COLO668 (cell line): Measurements from ENCODE around the gene CDKN2AIPNL.
A peak's percentile ranks its signal among the peaks of the same experiment; 100 is the strongest.

Experiments used
- DNase-seq: peaks from one replicate; lab custom pipeline; 2025; ENCODE audit not compliant: unreplicated experiment; lab: John Stamatoyannopoulos, UW

Gene CDKN2AIPNL

GRCh38 chr5:134411546-134412266 is at the start of gene CDKN2AIPNL:
Gene CDKN2AIPNL, minus strand, starts transcription at chr5:134411881. Its CDS starts 27 bp downstream, at chr5:134411854.
- DNase-seq: peak; percentile 89

GRCh38 chr5:134460551-134460950 is 48.9 kb upstream of the CDKN2AIPNL start:
- DNase-seq: no peak

DNA sequence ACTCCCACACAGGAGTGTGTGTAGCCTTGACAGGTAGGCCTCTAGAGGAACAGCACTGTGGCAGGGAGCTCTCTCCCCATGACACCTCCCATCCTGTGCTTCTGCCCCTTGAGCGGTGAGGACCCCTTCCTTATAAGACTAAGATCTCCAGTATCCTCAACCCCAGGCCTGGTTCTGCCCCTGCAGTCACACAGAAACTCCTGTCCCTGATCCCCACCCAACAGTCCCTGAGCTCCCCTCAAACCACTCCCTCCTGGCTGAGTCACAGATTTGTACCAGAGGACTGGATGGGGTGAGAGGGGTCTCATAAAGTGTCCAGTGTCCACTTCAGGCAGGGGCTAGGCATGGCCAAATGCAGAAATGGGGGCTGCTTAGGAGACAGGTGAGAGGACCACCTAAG is 47.8 kb upstream of the CDKN2AIPNL start:
- DNase-seq: no peak

DNA sequence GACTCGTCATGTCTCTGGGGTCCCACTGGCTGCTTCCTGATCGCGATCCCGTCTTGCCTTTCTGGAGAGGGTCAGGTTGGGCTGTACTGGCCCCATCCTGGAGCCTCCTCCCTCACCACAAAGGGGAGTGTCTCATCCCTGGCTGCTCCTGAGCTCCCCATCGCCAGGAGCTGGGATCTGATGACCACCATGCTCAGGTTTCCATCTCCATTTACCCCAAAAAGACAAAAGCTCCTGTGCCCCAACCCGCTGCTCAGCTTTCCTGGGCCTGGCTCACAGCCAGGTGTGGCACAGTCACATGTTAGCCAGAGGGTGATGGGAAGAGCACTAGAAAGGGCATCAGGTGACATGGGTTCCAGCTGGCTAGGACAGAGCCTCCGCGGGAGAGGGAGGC is 47.3 kb upstream of the CDKN2AIPNL start:
- peak; percentile 62 for DNase-seq

DNA sequence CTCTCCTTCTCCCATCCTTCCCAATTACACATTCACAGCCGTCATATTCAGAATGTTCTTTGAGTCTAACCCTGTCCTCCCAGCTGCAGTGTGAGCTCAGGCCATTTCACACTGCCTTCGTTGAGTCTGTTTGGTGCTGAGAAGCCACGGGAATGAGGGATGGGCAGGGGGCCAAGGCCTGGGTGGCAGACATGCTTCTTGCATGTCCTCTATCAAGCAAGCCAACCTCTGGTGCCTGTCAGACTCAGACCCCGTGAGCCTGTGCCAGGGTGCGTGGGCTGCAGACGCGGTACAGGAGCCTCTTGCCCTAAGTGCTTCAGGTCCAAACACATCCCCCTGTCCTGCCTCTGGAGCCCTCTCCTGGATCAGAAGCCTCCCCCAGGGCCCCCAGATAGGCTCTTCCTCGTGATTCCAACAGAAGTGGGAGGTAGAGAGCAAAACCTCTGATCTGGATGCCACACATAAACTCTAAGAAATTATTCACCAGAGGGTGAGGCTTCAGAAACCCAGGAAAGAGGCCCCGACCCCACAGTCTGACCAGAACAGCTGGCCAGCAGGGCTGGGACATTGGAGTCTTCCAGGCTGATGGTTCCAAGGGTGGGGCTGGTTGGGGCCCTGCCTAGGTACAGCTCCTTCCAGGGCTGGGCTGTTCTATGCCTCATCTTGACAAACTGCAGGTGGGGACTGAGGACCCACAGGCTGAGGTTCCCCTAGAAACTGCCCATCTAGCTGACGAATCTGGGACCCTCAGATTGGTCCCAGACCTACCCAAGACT is 46.7 kb upstream of the CDKN2AIPNL start:
- DNase-seq: no peak

DNA sequence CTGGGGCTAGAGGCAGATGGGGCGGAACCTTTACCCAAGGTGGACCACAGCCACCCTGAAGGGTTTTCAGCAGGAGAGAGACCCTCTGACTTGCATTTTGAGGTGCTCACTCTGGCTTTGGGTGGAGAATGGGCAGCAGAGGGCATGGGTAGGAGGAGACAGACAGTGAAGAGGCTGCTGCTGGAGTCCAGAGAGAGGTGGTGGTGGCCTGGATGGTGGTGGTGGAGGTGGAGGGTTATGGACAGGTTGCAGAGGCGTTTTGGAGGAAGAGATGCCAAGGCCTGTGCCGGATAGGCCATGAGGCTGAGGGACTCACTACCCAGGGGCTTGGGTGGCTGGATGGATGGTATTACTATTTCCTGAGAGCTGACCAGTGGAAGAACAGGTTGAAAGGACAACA is 46.1 kb upstream of the CDKN2AIPNL start:
- no peak for DNase-seq

DNA sequence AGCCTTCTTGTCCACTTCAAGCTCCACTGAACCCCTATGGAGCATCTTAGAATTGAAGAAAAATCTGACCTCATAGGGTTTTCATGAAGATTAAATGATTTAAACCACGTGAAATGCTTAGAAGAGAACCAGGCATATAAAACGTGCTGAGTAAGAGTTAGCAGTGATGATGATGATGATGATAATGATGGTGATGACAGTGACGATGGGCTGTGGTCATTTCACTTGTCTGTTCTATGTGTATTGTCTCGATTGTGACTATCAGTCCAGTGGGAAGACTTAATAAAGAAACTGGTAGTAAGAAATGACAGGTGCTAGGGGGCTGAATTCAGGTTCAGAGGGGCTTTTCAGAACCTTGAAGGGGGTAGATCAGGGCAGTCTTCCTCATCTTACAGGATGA is 45.1 kb upstream of the CDKN2AIPNL start:
- no peak for DNase-seq

DNA sequence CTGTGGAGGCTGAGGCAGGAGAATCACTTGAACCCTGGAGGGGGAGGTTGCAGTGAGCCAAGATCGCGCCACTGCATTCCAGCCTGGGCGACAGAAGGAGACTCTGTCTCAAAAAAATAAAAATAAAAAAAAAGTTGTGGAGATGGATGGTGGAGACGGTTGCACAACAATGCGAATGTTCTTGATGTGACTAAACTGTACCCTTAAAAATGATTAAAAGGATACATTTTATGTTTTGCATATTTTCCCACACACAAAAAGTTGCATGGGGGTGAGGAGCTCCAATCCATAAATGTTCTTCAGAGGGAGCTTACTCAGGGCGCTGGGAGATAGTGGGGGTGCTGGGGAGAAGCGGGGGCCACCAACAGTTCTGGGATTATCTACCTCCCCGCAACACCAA is 43.8 kb upstream of the CDKN2AIPNL start:
- DNase-seq: no peak

- no peak for DNase-seq
Measured at GRCh38 chr5:134453016-134453415, 41.3 kb upstream of the CDKN2AIPNL start.

GRCh38 chr5:134451936-134452505 is 40.3 kb upstream of the CDKN2AIPNL start:
- DNase-seq: no peak

DNA sequence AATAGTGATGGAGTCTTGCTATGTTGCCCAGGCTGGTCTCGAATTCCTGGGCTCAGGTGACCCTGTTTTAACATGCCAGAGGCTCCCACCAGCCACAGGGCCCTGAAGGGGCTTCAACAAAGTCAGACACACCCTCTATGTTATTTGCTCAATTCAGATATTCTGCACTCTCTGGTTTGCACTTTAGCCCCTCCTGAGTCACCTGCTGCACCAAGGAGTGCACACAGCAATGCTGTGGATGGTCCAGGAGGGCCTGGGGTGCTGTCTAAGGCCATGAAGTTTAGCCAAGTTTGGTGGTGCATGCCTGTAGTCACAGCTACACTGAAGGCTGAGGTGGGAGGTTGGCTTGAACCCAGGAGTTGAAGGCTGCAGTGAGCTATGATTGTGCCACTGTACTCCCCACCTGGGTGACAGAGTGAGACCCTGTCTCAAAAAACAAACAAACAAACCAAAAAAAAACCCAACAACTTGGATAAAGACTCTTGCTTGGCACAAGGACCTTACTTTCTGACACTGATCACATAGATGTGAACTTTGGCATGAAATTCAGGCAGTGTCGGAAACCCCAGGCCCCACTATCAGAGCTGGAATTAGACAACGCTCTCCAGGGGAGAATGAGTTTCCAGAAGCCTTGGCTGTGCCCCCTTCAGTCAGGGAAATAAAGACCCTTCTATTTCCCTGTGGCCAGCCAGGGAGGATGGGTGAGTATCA is 39.7 kb upstream of the CDKN2AIPNL start:
- DNase-seq: no peak

GRCh38 chr5:134450374-134450773 is 38.7 kb upstream of the CDKN2AIPNL start:
- DNase-seq: no peak

DNA sequence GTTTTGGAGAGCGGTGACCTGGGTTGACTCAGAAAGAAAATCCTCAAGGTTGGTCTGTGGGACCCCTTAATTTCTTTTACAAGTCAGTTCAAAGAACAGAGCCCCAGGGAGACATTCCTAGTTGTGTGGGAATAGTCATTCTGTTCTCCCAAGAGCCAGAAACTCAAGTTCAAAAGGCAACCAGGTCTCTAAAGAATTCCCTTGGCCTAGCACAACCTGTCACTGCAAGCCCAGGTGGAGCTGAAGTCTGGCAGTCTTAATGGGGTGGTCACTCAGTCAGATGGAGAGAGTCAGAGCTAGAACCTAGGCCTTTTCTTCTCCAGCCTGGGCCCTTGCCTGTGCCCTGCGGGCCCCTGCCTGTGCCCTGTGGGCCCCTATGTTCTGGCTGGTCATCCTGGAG is 37.5 kb upstream of the CDKN2AIPNL start:
- DNase-seq: no peak

DNA sequence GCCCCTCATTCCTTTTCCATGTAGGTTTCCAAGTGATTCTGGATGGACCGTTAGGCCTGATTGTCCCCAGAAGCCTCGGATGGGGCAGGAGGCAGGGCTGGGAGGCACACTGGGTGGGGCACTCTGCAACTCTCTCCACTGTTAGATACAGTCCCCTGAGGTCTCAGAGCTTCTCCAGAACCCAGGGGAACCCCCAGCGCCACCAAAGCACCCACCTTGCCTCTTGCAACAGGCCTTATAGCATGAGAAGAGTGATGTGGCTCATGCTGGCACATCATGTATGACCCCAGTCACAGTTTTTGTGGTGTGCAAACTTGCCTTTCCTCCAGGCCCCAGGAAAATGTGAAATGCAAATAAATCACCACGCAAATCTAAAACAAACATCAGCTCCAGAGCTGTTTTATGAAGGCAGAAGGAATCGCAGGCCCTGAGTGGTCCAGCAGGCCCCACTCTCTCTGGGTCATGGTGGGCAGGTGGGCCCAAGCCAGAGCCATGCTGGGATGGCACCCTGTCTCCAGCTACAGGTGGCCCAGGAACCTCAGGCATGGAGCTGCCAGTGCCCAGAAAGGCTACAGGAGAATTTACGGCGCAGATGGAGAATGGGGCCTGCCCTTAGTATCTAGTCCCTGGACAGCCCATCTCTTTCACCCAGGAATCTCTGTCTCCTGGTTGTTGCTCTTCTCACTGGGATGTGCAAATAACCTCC is 36.3 kb upstream of the CDKN2AIPNL start:
- DNase-seq: no peak

- peak; percentile 2 for DNase-seq
Measured at GRCh38 chr5:134446938-134447337, 35.3 kb upstream of the CDKN2AIPNL start.

DNA sequence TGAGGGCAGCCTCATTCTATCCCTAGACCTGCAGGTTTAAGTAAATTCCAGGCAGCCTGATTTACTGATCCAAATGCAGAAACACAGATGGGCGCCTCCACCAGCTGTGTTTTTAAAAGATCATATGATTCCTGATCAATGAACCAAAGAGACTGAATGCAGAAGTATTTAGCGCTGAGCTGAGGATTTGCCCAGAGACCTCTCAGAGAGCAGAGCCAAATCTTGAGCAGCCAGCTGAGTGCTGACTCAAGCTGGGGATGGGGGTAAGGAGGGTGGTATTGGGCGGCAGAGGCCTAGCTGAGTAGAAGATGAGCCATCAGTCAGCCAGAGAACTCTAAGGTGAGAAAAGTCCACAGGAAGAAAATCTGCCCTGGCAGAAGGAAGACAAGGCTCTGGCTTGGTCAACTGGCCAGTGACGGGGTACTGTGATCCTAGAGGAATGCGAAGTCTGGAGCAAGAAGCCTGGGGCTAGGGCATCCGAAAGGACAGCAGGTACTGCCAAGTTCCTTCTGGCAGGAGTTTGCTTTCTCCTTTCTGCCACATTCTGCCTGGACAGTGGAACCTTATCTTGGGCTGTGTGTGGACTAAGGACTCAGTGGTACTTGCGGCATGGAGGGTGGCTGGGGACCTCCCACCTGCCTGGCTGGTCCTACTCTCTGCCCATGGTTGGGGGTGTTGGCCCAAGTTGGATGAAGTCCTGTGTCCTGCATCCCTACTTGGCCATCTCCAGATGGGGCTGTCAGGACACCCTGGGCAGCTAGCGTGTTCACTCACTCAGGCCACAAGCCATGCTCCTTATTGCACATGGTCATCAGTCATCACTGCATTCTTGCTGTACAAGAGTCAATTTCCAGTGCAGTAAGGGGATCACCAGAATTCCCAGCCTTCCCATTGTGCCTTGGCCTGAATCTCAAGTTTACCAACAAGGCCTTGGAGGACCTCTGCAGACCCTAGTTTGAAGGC is 34.5 kb upstream of the CDKN2AIPNL start:
- DNase-seq: no peak

- no peak for DNase-seq
Measured at GRCh38 chr5:134444941-134445471, 33.3 kb upstream of the CDKN2AIPNL start.

- DNase-seq: no peak
Measured at GRCh38 chr5:134440201-134440755, 28.6 kb upstream of the CDKN2AIPNL start.

GRCh38 chr5:134439210-134439654 is 27.6 kb upstream of the CDKN2AIPNL start:
- DNase-seq: peak; percentile 82
